G401.6 (cell line): ENCODE data around the gene AAR2.

Experiments
- FAIRE-seq: peaks from 2 replicates; lab custom pipeline; 2012; peaks lifted over from hg19 to GRCh38; lab: Jason Lieb, UNC

AAR2 gene

DNA sequence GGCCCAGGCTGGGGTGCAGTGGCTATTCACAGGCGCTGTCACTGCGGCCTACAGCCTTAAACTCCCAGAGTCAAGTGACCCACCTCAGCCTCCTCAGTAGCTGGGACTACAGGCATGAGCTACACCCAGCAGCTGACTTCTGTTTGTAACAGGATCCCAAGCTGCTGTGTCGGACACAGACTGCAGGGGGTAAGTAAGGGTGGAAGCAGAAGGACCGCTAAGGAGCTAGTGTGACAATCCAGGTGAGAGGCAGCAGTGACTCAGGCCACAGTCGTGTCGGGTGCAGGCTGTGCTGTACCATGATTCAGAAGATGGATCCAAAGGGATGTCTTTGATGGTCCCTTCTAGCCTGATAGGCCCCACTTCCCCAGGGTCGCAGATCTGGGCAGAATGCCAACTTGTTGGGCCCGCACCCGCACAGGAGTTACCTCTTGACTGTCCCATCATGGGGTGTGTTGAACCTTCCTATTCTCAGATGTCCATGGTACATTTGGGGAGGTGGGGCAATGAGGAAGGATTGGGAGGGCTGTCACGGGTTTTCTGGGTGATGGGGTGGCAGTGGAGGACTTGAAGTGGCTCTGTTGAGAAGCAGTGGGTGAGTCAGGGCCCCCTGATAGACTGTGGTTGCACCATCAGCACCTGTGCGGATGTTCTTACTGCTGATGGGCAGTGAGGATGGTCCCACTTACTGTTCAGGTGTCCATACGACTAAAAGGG is 25.3 kb downstream of the AAR2 start:
- no peak for FAIRE-seq

DNA sequence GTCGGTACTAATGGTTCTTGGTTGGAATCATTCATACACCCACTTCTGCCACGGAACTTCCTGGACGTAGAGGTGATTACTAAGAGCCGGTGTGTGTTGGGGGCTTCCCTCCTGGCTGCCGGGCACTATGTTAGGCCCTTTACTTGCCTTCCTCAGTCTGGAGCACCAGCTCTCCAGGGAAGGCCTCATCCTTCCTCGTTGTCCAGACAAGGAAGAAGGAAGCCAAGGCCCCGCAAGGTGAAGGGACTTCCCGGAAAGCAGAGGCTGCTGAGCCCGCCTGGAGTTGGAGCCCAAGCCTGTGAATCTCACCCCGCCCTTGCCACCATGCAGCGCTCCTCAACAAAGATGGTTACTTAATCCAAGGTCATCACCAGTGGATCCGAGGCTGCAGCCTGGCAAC is 26.2 kb downstream of the AAR2 start:
- no peak for FAIRE-seq

DNA sequence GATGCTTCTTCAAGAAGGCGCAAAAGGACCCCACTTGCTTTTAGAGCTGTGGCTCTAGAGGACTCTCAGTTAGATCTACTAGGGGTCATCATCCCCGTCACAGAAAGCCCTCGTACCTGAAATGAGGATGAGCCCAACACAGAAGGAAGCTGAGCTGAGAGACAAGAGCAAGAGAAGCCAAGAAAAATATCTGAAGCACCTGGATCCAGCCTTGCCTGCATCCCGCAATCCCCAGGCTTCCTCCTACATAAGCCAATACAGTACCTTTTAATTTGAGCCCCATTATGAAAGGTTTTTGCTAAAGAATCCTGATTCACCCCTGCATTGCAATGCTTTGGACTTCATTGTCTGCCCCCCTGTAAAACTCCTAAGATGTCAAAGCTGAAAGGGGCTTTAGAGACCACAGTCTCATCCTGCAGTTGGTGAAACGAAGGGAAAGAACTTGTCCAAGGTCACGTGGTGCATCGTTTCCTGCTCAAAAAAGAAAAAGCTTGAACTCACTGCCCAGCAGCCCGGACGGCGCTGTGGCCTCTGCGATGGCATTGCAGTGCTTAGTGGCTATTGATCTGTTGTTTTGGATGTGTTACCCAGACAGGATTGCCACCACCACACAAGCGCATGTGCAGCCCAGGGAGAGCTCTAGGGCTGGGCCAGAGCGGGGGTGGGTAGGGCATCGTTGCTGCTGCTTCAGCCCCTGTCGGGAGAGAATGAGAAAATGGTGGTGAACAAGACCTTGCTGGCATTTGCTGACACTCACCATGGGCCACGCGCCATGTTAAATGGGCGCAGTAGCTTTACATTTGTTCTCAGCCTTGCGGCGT is 28.4 kb downstream of the AAR2 start:
- no peak for FAIRE-seq

DNA sequence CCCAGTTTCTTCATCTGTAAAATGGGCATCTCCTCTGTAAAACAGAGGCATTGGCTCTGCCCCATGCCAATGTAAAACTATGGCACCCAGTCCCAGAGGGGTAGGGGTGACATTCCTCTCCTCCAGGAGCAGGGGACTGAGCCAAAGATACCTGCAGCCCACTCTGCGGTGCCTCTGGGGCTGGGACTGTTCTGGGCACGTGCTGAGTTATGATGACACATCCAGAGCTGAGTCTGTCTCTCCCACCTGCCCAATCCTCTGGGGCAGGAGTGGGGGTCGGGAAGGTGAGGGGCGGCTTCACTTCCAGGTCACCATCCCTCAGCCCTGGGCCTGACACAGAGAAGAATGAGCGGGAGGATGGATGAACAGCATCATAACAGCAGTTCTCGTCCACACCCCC is 29.9 kb downstream of the AAR2 start:
- FAIRE-seq: no peak

DNA sequence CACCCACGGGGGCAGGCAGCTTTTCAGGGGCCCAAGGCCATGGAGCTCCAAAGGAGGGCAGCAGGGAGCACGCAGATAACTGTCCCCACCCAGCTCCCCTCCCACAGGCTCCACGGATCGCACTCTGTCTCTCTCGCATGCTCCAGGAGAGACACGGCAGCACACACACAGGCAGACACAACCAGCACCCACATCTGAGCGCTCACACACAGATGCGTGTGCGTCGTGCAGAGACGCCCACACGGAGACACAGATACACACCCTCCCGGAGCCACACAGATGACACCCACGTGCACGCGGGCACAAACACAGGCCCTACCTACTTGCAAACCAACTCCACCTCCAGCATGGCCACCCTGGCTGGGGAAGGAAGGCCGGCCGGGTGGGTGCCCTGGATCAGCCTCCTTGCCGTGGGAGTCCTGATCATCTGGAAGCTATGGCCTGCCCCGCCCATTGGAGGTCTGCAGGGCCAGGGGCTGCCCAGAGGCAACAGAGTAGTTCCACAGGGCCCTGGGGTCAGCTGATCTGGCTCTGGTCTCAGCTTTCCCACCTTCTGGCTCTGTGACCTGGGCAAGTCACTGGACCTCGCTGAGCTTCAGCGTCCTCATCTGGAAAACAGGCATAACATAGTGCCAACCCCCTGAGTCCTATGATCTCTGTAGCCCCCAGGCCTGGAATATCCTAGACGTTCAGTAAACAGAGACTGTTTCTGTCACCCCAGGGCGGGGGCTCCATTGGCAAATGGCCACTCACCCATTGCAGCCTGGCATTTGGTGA is 31.5 kb downstream of the AAR2 start:
- FAIRE-seq: no peak

DNA sequence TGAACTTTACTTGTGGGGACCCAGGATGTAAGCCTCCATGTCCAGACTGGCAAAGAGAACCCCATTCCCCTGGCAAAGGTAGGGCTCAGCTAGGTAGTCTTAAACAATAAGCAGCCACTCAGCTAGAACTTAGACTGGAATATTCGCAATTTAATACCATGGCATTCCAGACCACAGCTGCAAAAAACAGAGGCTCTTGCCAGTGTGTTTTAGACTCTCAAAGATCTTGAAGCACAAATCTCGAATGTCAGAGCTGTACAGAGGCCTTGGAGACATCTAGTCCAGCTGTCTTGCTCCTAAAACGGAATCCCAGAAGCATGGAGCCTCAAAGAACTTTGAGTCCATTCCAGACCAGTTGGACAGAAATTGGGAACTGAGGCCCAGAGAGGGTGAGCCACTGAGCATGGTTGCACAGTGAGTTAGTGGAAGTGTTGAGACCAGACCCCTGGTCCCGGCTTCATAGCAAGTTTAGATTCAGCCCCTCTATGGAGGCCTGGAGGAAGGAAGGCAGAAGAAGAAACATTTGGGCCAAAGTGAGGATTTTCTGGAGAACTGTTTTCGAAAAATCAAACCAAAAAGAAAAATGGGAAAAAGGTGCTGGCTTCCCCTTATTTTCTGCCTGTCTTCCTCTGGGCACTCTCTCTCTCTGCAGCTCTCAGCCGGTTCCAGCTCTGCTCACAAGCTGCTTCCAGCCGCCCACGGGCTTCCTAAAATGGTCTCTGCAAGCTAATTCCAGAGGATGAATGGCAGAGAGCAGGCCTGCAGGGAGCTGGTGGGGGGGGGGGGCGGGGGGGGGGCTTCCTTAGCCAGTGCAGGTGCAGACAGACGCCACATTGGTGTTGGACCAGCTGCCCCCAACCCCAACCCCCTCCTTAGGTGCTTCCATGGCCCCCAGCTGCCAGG is 32.4 kb downstream of the AAR2 start:
- no peak for FAIRE-seq

DNA sequence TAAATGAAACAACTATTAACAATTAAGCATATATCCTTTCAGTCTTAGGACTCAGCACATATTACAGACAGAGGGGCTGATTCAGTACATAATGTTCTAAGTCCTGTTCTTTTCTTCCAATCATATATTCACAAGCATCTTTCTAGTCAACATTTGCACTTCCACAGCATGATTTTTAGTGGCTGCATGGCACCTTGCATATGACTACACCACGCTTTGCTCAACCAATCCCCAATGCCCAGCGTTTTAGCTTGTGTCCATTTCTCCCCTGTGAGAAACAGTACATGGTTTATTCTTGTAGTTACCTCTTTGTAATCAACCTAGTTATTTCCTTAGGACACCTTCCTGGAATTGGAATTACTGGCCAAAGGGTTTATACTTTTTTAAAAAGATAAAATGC is 33.2 kb downstream of the AAR2 start:
- no peak for FAIRE-seq

DNA sequence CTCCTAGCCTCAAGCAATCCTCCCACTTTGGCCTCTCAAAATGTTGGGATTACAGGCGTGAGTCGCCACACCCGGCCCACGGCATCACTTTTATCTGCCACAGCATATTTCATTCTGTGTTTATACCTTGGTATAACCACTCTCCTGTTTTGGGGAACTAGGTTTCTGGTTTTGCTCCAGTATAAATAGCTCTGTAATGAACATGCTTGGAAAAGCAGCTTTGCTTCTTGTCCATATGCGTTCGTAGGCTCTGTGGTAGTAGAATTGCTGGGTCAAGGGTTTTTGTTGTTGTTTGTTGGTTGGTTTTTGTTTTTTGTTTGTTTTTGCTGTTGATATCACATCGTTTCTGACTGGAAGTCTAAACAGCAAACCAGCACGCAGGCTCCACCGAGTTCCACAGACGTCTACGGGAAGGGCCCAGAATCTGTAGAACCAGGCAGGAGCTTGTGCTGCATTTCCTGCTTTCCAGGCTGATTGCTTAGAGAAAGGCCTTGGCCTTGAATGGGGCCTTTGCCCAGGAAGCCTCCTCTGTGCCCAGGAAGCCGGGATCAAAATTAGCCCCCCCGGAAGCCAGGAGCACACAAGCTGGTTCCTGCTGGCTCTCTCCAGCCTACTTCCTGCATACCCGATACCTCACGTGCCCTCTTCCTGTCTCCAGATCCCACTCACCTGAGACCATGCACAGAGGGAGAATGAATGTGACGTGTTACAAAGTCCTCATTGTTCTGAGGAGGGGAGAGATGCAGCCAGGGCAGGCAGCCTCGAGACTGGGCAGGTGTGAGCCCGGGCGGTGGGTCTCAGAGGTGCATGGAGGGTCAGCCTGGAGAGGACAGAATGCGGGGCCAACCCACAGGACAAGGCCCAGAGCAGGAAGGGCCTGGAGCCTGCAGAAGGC is 34.7 kb downstream of the AAR2 start:
- no peak for FAIRE-seq

DNA sequence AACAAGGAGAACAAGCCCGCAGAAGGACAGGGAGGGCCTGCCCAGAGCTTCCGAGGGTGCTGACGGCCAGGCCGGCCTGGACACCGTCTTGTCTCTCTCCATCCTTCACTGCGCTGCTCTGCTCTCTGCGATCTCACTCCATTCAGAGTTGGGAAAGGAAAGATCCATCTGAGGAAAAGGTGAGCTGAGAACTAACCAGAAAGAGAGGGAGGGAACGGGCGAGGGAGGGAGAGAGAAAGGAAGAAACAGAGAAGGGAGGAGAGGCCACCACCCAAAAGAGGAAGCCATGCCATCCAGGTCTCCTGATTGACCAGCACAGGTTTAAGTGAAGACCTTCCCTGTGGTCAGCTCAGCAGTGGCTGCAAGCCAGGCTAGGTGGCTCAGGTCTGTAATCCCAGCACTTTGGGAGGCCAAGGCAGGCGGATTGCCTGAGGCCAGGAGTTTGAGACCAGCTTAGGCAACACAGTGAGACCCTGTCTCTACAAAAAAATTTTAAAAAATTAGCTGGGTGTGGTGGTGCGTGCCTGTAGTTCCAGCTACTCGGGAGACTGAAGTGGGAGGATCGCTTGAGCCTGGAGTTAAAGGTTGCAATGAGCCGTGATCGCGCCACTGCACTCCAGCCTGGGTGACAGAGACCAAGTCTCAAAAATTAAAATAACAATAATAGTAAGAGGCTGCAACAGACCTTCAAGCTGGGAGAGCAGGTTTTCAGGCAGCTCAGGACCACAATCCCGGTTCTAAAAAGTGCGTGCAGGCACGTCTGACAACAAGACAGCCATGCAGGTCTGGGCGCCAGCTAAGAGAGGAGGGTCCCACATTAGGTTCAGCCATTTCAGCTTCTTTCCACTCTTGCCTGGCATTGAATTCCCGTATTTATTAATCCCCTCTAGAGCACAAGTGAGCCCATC is 35.6 kb downstream of the AAR2 start:
- FAIRE-seq: no peak

DNA sequence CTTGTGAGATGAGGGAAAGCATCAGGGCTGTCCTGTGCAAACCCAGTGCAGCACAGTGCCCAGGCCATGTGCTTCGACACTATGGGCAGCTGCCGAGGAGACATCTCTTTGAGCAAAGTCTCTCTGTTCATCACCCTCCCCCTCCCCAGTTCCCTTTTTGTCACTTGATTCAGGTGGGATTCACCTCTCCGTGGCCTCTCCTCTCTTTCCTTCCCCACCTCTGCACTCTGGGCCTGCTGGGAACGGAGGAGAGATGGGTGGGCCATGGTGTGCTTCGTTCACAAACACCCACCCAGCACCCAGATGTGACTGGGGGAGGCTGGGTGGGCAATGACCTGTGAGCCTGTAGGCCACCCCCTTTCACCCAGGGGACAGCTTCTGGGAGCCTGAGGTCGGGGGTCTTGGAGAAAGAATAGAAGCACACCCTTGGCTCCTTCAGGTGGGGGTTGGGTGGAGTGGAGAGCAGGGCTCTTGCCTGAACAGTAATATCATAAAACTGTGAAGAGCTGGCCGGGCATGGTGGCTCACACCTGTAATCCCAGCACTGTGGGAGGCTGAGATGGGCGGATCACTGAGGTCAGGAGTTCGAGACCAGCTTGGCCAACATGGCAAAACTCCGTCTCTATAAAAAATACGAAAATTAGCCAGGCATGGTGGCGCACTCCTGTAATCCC is 36.4 kb downstream of the AAR2 start:
- no peak for FAIRE-seq

DNA sequence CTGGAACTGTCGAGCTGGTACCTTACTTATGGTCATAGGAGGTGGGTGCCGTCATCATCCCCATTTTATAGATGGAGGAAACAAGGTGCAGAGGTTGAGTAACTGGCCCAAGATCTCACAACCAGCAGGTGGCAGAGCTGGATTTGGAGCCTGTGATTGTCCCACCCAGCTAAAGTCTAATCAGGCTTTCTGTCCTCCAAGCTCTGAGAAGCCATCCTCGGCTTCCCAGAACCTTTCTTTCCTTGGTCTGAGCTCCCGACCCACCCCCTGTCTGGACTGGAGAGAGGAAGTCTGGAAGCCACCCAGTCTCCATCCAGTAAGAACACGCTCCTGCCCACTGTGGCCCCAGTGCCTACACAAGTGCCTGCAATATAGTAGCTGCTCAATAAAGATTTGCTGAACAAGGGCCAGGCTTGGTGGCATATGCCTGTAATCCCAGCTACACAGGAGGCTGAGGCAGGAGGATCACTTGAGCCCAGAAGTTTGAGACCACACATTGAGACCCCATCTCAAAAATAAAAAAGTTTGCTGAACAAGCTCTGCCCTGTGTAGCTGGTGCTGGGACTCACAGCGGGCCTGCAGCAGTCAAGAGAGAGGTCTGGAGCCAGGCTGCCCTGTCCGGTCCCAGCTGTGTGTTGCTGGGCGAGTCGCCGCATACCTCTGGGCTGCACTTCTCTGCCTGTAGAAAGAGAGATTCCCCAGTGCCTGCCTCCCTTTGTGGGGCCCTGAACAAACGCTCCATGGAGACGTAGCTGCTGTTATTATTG is 37.3 kb downstream of the AAR2 start:
- FAIRE-seq: no peak

DNA sequence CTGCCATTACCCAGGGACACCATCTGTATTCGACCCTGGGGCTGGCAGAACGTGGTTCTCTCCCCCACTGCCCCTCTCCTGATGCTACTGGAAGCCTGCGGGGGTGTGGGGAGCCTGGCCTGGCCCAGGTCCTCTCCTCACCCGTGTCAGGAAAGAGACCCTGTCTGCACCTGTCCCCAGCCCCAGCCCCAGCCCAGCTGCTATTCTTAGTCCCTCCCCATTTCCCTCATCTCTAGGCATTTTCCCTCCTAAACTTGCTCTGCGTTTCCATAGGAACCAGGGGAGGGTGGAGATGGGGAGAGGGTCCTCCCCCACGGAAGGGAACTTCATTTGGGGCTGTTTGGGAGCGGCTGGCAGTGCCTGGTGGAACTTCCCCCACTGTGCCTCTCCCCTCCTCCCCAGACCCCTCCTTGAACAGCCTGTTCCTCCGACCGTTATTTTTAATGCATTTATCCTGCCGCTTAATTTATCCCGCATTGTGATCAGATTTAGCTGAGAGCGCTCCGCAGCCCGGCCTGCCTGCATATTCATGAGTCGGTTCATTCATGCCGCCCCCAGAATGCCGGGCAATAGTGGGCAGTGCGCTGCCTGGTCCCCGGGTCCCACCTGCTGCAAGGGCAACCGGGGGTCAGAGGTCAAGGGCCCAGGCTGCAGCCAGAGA is 38.0 kb downstream of the AAR2 start:
- FAIRE-seq: no peak

DNA sequence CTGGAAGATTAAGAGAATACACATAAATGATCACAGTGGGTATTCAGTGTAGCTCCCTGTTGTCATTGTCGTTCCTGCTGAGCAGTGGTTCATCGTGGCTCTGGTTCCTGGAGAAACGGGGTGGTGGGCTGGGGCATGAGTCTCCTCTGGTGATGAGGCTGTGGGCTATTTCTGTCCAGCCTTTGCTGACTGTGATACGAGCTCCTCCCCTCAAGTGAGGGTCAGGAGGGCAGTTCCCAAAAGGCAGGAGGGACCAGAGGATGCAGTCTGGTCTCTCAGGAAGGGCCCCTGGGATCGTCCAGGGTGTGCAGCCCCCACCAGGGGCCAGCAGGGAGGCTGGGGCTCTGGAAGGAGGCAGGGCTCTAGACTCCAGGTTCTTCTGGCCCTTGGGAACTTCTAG is 38.7 kb downstream of the AAR2 start:
- no peak for FAIRE-seq

DNA sequence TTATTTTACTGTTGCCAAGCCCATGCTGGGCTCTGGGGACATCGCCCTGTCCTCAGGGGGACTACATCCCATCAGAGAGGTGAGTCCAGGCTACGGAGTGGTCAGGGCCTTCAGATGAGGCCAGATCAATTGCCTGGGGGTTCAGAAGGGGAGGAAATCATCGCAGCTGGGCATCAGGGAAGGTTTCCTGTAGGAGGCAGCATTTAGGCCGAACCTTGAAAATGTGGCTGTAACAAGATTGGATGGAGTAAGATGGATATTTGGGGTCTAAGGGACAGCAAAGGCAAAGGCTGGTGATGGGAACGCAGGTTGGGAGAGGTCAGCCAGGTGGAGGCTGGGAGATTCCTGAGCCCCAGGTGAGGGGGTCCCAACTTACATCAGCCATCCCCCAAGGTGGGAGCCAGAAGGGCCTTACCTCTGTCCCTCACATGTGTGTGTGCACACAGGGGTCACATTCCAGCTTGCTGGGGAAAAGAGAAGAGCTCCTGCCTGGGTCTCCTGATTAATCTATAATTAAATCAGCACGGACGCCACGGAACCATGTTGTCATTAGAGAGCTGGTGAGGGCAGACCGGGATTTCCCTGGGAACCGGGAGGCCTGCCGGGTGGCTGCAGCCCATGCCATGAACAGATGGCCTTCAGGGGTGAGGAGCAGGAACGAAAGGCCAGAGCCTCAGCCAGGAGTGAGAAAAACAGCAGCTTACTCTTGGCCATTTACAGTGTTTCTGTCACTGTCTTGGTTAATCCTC is 39.3 kb downstream of the AAR2 start:
- FAIRE-seq: no peak

DNA sequence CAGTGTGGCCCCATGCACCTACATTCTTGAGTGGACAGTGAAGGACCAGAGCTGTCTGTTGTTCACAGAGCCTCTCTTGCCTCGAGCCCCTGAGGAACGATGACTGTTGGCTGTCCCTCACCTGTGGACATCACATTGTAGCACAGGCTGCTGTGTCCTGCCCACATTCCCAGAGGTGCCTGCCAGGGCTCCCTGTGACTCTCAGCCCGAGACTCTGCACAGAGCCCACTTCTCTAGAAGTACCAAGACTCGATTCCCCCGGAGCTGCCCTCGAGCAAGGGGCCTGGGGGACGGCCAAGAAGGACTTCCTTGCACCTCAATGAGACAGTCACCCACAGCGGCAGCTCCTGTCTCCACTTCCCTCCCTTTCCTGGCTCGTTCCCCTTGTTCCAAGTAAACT is 41.3 kb downstream of the AAR2 start:
- FAIRE-seq: no peak

DNA sequence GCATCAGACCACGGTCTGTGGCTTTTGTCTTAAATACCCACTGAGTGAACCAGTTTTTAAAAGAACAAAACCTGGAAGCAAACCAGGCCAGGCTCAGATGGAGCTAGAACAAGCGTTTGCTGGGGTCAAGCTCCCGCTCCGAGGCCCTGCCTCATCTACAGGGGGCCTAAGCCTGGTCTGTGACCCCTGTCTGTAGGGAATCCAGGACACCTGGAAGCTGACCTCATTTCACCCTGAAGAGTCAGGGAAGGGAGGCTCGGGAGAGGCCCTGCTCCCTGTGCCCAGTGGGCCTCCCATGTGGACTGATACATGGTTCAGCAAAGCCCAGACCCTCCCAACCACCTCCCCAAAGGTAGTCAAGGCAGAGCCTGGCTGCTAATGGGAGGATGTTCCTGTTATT is 43.1 kb downstream of the AAR2 start:
- no peak for FAIRE-seq

DNA sequence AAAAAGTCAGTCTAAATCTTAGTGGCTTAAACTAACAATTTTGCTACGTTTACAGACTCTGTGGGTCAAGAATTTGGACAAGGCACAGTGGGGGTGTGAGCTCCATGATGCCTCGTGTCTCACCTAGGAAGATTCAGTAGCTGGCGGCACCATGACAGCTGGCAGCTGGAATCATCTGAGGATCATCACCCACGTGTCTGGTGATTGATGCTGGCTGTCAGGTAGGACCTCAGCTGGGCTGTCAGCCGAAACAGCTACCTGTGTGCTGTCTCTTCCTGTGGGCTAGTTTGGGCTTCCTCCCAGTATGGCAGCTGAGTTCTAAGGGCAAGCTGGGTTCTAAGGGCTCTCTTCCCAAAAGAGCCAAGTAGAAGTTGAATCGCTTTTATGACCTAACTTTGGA is 43.5 kb downstream of the AAR2 start:
- no peak for FAIRE-seq
